HepG2 (cell line): Measurements from ENCODE around the gene RUNDC1. TPM values are rescaled to one million over a fixed set of nuclear protein-coding genes. Genes with fewer than 3 reads are reported as not detected.

Experiments used
- ASH2L ChIP-seq: fragments of 300-600, 200-600 bp; sonication (generic); IDR thresholded peaks from 2 replicates; pipeline ENCODE4 v1.7.0; 2017; ENCODE audit warnings: low read depth, mild to moderate bottlenecking, moderate library complexity, mixed read lengths, low read length; ENCODE audit not compliant: insufficient read length
- HNF1A ChIP-seq, 2 experiments: sonication (generic) in 1 of 2; formaldehyde crosslinking in 1 of 2; IDR thresholded peaks; 2 replicates each; pipeline versions ENCODE4 v1.4.0 to v1.6.1; 2016 to 2020; ENCODE audit warnings: borderline replicate concordance in 1 of 2, low read depth in 1 of 2, mild to moderate bottlenecking in 1 of 2, missing genetic modification reagents in 1 of 2
- IKZF4 ChIP-seq: sonication (generic); formaldehyde crosslinking; IDR thresholded peaks from 2 replicates; pipeline ENCODE4 v1.5.1; 2020; ENCODE audit warnings: borderline replicate concordance, mild to moderate bottlenecking, low read depth, missing genetic modification reagents; ENCODE audit errors: not compliant biosample characterization
- JUND ChIP-seq: sonication (generic); formaldehyde crosslinking; IDR thresholded peaks from 2 replicates; pipeline ENCODE4 v1.8.0; 2022; ENCODE audit warnings: mild to moderate bottlenecking, missing genetic modification reagents
- PLRG1 ChIP-seq: fragments of 450-650 bp; conservative IDR thresholded peaks from 2 replicates; pipeline ENCODE4 v1.6.1; 2016
- PRPF4 ChIP-seq: fragments of 200-400 bp; formaldehyde crosslinking; IDR thresholded peaks from 2 replicates; pipeline ENCODE4 v1.6.1; 2016; ENCODE audit warnings: low read length, low read depth; ENCODE audit not compliant: poor library complexity, severe bottlenecking
- RBM39 ChIP-seq: fragments of 200-400 bp; formaldehyde crosslinking; IDR thresholded peaks from one replicate; pipeline ENCODE4 v1.6.1; 2018; ENCODE audit warnings: antibody characterized with exemption, mild to moderate bottlenecking, low read depth, low read length; ENCODE audit not compliant: poor library complexity, severe bottlenecking
- YEATS4 ChIP-seq: sonication (generic); formaldehyde crosslinking; IDR thresholded peaks from 2 replicates; pipeline ENCODE4 v1.4.0; 2020; ENCODE audit warnings: missing genetic modification reagents, borderline replicate concordance
- ZNF331 ChIP-seq: sonication (generic); formaldehyde crosslinking; IDR thresholded peaks from 2 replicates; pipeline ENCODE4 v1.4.0; 2020; ENCODE audit warnings: missing genetic modification reagents
- ZNF407 ChIP-seq: sonication (generic); formaldehyde crosslinking; IDR thresholded peaks from one replicate; pipeline ENCODE4 v1.5.1; 2020; ENCODE audit warnings: mild to moderate bottlenecking, missing genetic modification reagents; ENCODE audit errors: not compliant biosample characterization
- ZNF44 ChIP-seq: sonication (generic); formaldehyde crosslinking; IDR thresholded peaks from 2 replicates; pipeline ENCODE4 v1.5.1; 2020; ENCODE audit warnings: mild to moderate bottlenecking, missing genetic modification reagents
- ZNF704 ChIP-seq: sonication (generic); formaldehyde crosslinking; IDR thresholded peaks from 2 replicates; pipeline ENCODE4 v1.8.1; 2023; ENCODE audit warnings: mild to moderate bottlenecking, inconsistent platforms, moderate library complexity, missing genetic modification reagents, borderline replicate concordance
- polyA plus RNA-seq, 8 experiments: library from polyadenylated mRNA; depleted of rRNA in 3 of 8; stranded (reverse) in 7 of 8; unstranded in 1 of 8; fragments of >200 nt; fragmentation: Illumina TruSeq in 4 of 8; extraction: Trizol in 4 of 8; gene quantifications; 2 replicates each; pipeline versions ENCODE4 v1.2.1 to v1.2.3, GENCODE V29; 2011 to 2016; ENCODE audit warnings: low read depth in 4 of 8, missing spikeins in 1 of 8, mixed read lengths in 1 of 8; ENCODE audit not compliant: insufficient read depth in 1 of 8
- total RNA-seq, 5 experiments: library from RNA; depleted of rRNA; stranded (reverse); fragments of >200 nt; fragmentation: Illumina TruSeq; extraction: Trizol; gene quantifications; 2 replicates each; pipeline ENCODE4 v1.2.3, GENCODE V29; 2016; ENCODE audit warnings: low read depth in 1 of 5

Gene RUNDC1
- total and polyA plus RNA-seq, 2 of the 13 experiments (the other 11 are each of a cell fraction or from before 2014, with no cell fraction given): 10.3 to 11.4 TPM

GRCh38 chr17:42980766-42981397 lies 517 bp downstream of the RUNDC1 start (continued):
- TF ChIP-seq ASH2L (peak; percentile 37), ZNF44 (CRISPR knock-in tag) (no peak; the same call in none of the 2 replicates), ZNF407 (CRISPR knock-in tag) (peak; percentile 88), IKZF4 (CRISPR knock-in tag) (peak; percentile 69), PRPF4 (no peak), RBM39 (peak; percentile 41), PLRG1 (no peak), YEATS4 (CRISPR knock-in tag) (peak; percentile 74), ZNF331 (CRISPR knock-in tag) (no peak), JUND (CRISPR knock-in tag) (no peak), HNF1A (IDR thresholded peaks at IDR 0.05; ENCODE audit: low read depth) (no peak), HNF1A (CRISPR knock-in tag; IDR thresholded peaks at IDR 0.05; ENCODE audit: borderline replicate concordance) (peak; percentile 27; the same call in 1 of the 2 replicates), ZNF704 (CRISPR knock-in tag) (no peak; the same call in 1 of the 2 replicates)
